B cell (primary cell): ENCODE measurements around the gene PYROXD2. TPM values are rescaled to one million over a fixed set of nuclear protein-coding genes. Genes with fewer than 3 reads are reported as not detected.

Source experiments
- ATAC-seq: fragments of 200-7000 bp; cut with Tn5 transposase; one replicate; pipeline ENCODE4 v1.10.0; 2021; ENCODE audit warnings: low read depth, mild to moderate bottlenecking, moderate number of reproducible peaks, moderate library complexity
- CTCF ChIA-PET: fragments of 350-600 bp; sonication (Branson Sonifier 250); formaldehyde crosslinking; loops from one replicate; lab custom pipeline; 2021; ENCODE audit warnings: antibody characterized with exemption, inconsistent platforms; lab: Charles Lee
- POLR2A ChIA-PET: fragments of 350-600 bp; sonication (Branson Sonifier 250); formaldehyde crosslinking; loops from one replicate; lab custom pipeline; 2021; ENCODE audit warnings: antibody characterized with exemption; lab: Charles Lee
- DNase-seq: peaks from one replicate; pipeline ENCODE4 v3.0.0; 2013
- H2AFZ ChIP-seq: 2 replicates; pipeline ENCODE4 v1.6.1; 2012; ENCODE audit warnings: mild to moderate bottlenecking, low read depth, low read length; ENCODE audit not compliant: insufficient read depth, poor library complexity, severe bottlenecking
- H3K27ac ChIP-seq, 2 donors: 1 replicate in 1 of 2; 2 replicates in 1 of 2; pipeline ENCODE4 v1.5.1; 2012 to 2013; ENCODE audit warnings: low read length in 2 of 2, mild to moderate bottlenecking in 2 of 2, moderate library complexity in 1 of 2
- H3K27me3 ChIP-seq, 4 experiments: fragments of 200-600 bp in 1 of 4; sonication (generic) in 1 of 4; replicated peaks in 1 of 4; 1 replicate in 2 of 4; 2 replicates in 2 of 4; pipeline versions ENCODE4 v1.6.1 to v1.7.0; 2013 to 2016; ENCODE audit warnings: low read length in 3 of 4, mild to moderate bottlenecking in 2 of 4, mixed read lengths in 1 of 4, moderate library complexity in 1 of 4; ENCODE audit not compliant: insufficient read depth in 4 of 4, control insufficient read depth in 3 of 4; ENCODE audit errors: control extremely low read depth in 1 of 4
- H3K36me3 ChIP-seq, 2 experiments: replicated peaks in 1 of 2; 1 replicate in 1 of 2; 2 replicates in 1 of 2; pipeline versions ENCODE4 v1.6.1 to v1.7.1; 2013; ENCODE audit warnings: low read length in 1 of 2; ENCODE audit not compliant: insufficient read depth in 2 of 2, control insufficient read depth in 1 of 2; ENCODE audit errors: control extremely low read depth in 1 of 2, extremely low read depth in 1 of 2
- H3K4me1 ChIP-seq, 2 donors: fragments of 200-600 bp in 1 of 2; sonication (generic) in 1 of 2; 1 replicate in 1 of 2; 2 replicates in 1 of 2; pipeline versions ENCODE4 v1.5.1 to v1.6.1; 2013 to 2017; ENCODE audit warnings: low read length in 2 of 2; ENCODE audit not compliant: control insufficient read depth in 2 of 2, insufficient read depth in 2 of 2
- H3K4me2 ChIP-seq: replicated peaks from 2 replicates; pipeline ENCODE3; 2012; ENCODE audit warnings: mild to moderate bottlenecking, low read depth, low read length; ENCODE audit not compliant: poor library complexity, severe bottlenecking
- H3K4me3 ChIP-seq, 5 experiments: fragments of 200-600 bp in 1 of 5; sonication (generic) in 1 of 5; 1 replicate in 3 of 5; 2 replicates in 2 of 5; pipeline versions ENCODE4 v1.5.1 to v1.7.0; 2011 to 2016; ENCODE audit warnings: low read length in 4 of 5, mild to moderate bottlenecking in 4 of 5, low read depth in 2 of 5, control low read depth in 1 of 5, moderate library complexity in 1 of 5; ENCODE audit not compliant: insufficient read depth in 1 of 5; ENCODE audit errors: control extremely low read depth in 1 of 5, extremely low read depth in 1 of 5
- H3K79me2 ChIP-seq: fragments of 200-600 bp; sonication (generic); one replicate; pipeline ENCODE4 v1.6.0; 2016; ENCODE audit warnings: low read length; ENCODE audit not compliant: control insufficient read depth, insufficient read depth
- H3K9ac ChIP-seq: fragments of 200-600 bp; sonication (generic); 2 replicates; pipeline ENCODE4 v1.6.1; 2017; ENCODE audit warnings: mild to moderate bottlenecking, low read length, moderate library complexity
- H3K9me3 ChIP-seq, 3 donors: one replicate each; pipeline versions ENCODE4 v1.6.1 to v1.7.1; 2013; ENCODE audit warnings: low read length in 2 of 3; ENCODE audit not compliant: control insufficient read depth in 2 of 3, insufficient read depth in 1 of 3; ENCODE audit errors: control extremely low read depth in 1 of 3
- H4K20me1 ChIP-seq: 2 replicates; pipeline ENCODE4 v1.6.0; 2012; ENCODE audit warnings: mild to moderate bottlenecking, low read length; ENCODE audit not compliant: insufficient read depth, control insufficient read depth, poor library complexity, severe bottlenecking
- H3K27ac Mint-ChIP-seq: one replicate; pipeline ENCODE4 v1.8.0; 2021; ENCODE audit warnings: mixed read lengths
- H3K27me3 Mint-ChIP-seq: one replicate; pipeline ENCODE4 v1.8.0; 2021; ENCODE audit warnings: mixed read lengths
- H3K4me1 Mint-ChIP-seq: one replicate; pipeline ENCODE4 v1.8.0; 2021; ENCODE audit warnings: mixed read lengths
- H3K4me3 Mint-ChIP-seq: one replicate; pipeline ENCODE4 v1.8.0; 2021; ENCODE audit warnings: mixed read lengths
- H3K9me3 Mint-ChIP-seq: one replicate; pipeline ENCODE4 v1.8.0; 2022; ENCODE audit warnings: mixed read lengths; ENCODE audit not compliant: insufficient read depth
- CTCF ChIP-seq: fragments of 200-600 bp; IDR thresholded peaks from one replicate; pipeline ENCODE4 v1.8.0; 2022; ENCODE audit warnings: antibody characterized with exemption, mild to moderate bottlenecking
- EZH2 ChIP-seq: IDR thresholded peaks from 2 replicates; pipeline ENCODE4 v1.6.1; 2012; ENCODE audit warnings: borderline replicate concordance, low read depth, mild to moderate bottlenecking, moderate library complexity, low read length; ENCODE audit not compliant: insufficient read depth, poor library complexity, severe bottlenecking
- WGBS: methylation state at CpG from one replicate; pipeline ENCODE4 v1.1.5; 2013; ENCODE audit warnings: missing lambda C conversion rate; ENCODE audit not compliant: insufficient coverage; 5-methylcytosine and 5-hydroxymethylcytosine counted together
- intact Hi-C: fragments of 100-400 bp; cut with micrococcal nuclease; formaldehyde crosslinking; loops from one replicate; pipeline ENCODE4 v1.10.0; 2022
- polyA plus RNA-seq: library from polyadenylated mRNA; depleted of rRNA; stranded (reverse); fragments of >200 nt; gene quantifications from 2 replicates; pipeline ENCODE4 v1.2.3, GENCODE V29; 2012
- total RNA-seq, 2 donors: library from RNA; stranded (reverse); fragments of 120-200 nt in 1 of 2; gene quantifications; 1 replicate in 1 of 2; 2 replicates in 1 of 2; pipeline versions ENCODE4 v1.2.3 to v1.2.4, GENCODE V29; 2013 to 2022

The PYROXD2 gene
- total and polyA plus RNA-seq, 2 donors (not counting 1 experiment from before 2014, with no cell fraction given) = 25.1 to 960 TPM

GRCh38 chr10:98364432-98365102, 50.4 kb downstream of the PYROXD2 start:
- WGBS = 46% methylated on average over 4 of the region's 9 CpGs
- Mint-ChIP-seq H3K4me3 (no peak overlapping the region), H3K27me3 (peaks cover 9% of the 10 kb centered on the region), H3K27ac (no peak overlapping the region), H3K4me1 (peaks cover 13% of the 10 kb centered on the region), H3K9me3 (no peaks in the 10 kb centered on the region)
- DNase-seq = no peak
- Histone ChIP-seq H3K4me3 (no peak overlapping the region), H3K27ac (no peak overlapping the region), H2AFZ (no peak overlapping the region), H4K20me1 (no peaks in the 10 kb centered on the region), H3K79me2 (no peaks in the 10 kb centered on the region), H3K4me1 (peaks cover 6 to 8% of the 10 kb centered on the region in 2 donors), H3K27me3 (peaks cover 0 to 3% (median 1%) of the 10 kb centered on the region in 4 experiments), H3K4me2 (no peak overlapping the region), H3K36me3 (no peaks in the 10 kb centered on the region), H3K9ac (no peak overlapping the region), H3K9me3 (no peaks in the 10 kb centered on the region)
- ChIA-PET CTCF (no interaction called here), POLR2A (no interaction called here)
- intact Hi-C loops = no loop called here
- TF ChIP-seq CTCF = no peak
- no peak for TF ChIP-seq EZH2
- no peak for ATAC-seq

GRCh38 chr10:98363220-98363619, 51.8 kb downstream of the PYROXD2 start:
- H3K27ac ChIP-seq = no peak overlapping the region
- Mint-ChIP-seq H3K9me3 (no peaks in the 10 kb centered on the region), H3K4me1 (peaks cover 13% of the 10 kb centered on the region), H3K4me3 (no peak overlapping the region), H3K27ac (no peak overlapping the region), H3K27me3 (peaks cover 16% of the 10 kb centered on the region)
- H3K4me3 ChIP-seq = no peak overlapping the region
- no peak overlapping the region for H2AFZ ChIP-seq
- intact Hi-C loops = no loop called here
- no peaks in the 10 kb centered on the region for H3K9me3 ChIP-seq
- no peak overlapping the region for H3K9ac ChIP-seq
- H3K4me1 ChIP-seq = peaks cover 6 to 8% of the 10 kb centered on the region in 2 donors
- POLR2A ChIA-PET = no interaction called here
- peaks cover 0 to 4% (median 2%) of the 10 kb centered on the region in 4 experiments for H3K27me3 ChIP-seq
- DNase-seq (no peak), ATAC-seq (no peak)
- H4K20me1 ChIP-seq = no peaks in the 10 kb centered on the region
- no peaks in the 10 kb centered on the region for H3K79me2 ChIP-seq
- TF ChIP-seq EZH2 = no peak
- no peak for TF ChIP-seq CTCF
- CTCF ChIA-PET = no interaction called here
- 100% methylated on average over 2 of the region's 6 CpGs for WGBS
- no peaks in the 10 kb centered on the region for H3K36me3 ChIP-seq
- H3K4me2 ChIP-seq = no peak overlapping the region
